ENCODE results near the gene PTGES2.

- TF ChIP-seq POLR2AphosphoS5 (IDR thresholded peaks at IDR 0.05; ENCODE audit: low read depth, low read length) (no peak), POLR2A (IDR thresholded peaks at IDR 0.05; ENCODE audit: low read depth, low read length) (no peak)
Measured at GRCh38 chr9:128168731-128169308, 41.3 kb upstream of the PTGES2 start.
